Measurements from ENCODE around the gene SPAG17.
"Not testable (repeated sequence)": the region's sequence is repeated elsewhere in the genome, so short reads cannot be mapped to it uniquely, and the experiment has no call there.

SPAG17 gene

GRCh38 chr1:117967477-117967876 lies 217.6 kb downstream of the SPAG17 start:
- no peak for DNase-seq

DNA sequence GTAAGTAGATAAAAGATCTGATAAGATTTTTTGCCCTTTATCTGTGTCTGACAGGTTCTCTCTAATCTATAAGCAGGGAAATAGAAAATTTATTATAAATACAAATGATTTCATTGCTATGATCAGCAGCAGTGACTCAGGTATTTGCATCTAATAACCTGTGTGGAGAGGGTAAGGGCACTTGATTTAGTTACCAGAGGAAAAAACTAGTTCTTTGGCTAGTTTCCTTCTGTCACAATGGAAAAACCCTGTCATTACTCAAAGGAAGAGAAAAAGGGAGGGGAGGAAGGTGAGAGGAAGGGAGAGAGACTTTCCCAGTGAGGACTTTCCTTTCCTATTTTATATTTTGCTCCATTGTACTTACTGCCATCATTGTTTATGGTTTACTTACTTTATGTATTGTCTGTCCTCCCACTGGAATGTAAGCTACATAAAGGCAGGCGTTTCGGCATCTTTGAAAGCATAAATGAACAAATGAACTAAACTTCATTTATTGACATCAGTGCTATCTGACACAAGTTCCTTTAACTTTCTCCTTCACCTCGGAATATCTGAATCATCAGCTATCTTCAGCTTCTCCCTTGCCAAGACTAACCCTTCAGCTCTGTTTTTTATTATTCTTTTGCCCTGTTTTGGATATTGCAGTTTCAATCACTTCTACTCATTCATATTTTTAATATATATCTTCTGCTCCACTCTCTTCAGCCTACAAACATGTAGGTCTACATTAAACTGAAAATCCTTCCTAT lies 220.6 kb downstream of the SPAG17 start:
- DNase-seq = no peak

DNA sequence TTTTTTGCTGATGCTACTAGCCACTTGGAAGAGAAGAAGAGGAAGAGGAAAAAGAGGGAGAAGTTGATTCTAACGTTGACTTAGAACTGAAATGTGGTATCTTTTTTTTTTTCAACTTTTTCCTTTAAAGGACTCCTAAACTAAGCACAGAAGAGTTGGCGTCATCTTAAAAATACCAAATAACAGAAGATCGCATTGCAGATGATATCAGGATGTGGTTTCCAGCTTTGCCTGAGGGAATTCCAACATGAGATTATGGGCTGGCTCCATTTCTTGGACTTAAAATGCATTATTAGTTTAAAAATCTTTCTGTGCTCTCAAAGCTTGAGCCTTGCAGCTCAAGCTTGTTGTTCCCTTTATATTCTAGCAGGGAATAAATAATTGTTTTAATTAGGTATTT lies 225.7 kb downstream of the SPAG17 start:
- DNase-seq = no peak

DNA sequence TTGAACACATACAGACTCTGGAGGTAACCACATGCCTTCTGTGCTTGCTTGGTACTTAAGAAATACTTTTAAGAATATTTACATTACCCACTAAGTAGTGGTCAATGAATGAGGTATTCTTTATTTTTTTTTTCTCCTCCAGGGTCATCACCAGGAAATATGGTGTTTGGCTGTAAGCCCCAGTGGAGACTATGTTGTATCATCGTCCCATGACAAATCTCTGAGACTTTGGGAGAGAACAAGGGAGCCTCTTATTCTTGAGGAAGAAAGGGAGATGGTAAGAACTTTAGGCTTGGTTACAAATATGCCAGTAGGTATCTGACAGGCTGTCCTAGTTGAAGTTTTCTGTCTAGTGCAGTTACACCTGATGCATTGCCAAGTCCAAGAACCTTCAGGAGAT lies 232.6 kb downstream of the SPAG17 start:
- DNase-seq = no peak

DNA sequence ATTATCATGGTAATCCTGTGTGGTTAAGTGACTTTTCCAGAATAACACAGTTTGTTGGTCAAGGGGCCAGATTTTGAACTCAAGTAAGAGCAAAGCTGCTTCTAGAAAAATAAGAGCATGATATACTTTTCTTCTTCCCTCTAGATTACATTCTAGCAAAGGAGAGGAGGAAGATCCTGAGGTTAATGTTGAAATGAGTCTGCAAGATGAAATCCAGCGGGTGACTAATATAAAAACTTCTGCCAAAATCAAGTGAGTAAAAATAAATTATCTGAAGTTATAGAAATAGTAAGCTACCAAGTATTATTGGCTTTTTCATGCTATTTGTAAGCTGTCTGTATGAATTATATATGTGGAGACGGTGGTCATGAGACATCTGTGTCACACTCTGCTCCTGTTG lies 242.7 kb downstream of the SPAG17 start:
- DNase-seq = no peak

DNA sequence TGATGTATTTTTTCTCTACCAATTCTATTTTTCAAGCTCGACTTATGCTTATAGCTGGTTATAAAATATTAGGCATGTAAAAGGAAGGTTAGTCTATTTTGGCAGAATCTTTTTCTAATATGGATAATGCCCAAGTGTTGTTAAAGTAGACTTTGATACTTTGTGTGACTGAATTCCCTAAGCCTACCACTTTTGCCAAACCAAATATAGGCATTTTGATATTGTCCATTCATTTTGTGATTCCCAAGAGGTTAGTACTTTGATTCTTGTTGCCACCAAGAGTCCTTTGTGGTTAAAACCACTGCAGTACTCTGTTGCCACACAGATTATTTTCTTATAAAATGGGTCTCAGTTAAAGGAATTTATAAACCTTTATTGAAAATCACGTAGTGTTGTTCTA lies 251.3 kb downstream of the SPAG17 start:
- DNase-seq = no peak

GRCh38 chr1:117932576-117932975 lies 252.5 kb downstream of the SPAG17 start:
- DNase-seq = no peak

- no peak for DNase-seq
Measured at GRCh38 chr1:117930484-117930883, 254.5 kb downstream of the SPAG17 start.

DNA sequence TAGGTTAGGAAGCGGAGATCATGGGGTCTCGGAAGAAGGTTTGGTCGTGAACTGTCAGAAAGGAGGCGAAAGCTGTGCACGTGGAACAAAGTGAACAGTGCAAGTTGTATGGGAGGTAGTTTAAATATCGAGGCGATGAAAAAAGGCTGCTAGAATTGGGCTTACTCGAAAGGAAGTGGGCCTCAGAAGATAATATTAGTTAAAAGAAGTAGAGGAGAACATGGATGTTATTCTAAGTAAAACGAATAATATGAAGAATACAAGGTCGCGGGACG lies 254.9 kb downstream of the SPAG17 start:
- DNase-seq = no peak

GRCh38 chr1:117929343-117930172 lies 255.5 kb downstream of the SPAG17 start, which contains the start of the genes GDAP2 and WDR3:
Gene GDAP2, minus strand, starts transcription at chr1:117929621. Its CDS starts 9,264 bp downstream, at chr1:117920357.
Gene WDR3, plus strand, starts transcription at chr1:117929739. Its CDS starts 3,581 bp downstream, at chr1:117933320.
- peak; percentile 96 for DNase-seq

GRCh38 chr1:117928881-117929342 lies 256.1 kb downstream of the SPAG17 start:
- peak; percentile 59 for DNase-seq

DNA sequence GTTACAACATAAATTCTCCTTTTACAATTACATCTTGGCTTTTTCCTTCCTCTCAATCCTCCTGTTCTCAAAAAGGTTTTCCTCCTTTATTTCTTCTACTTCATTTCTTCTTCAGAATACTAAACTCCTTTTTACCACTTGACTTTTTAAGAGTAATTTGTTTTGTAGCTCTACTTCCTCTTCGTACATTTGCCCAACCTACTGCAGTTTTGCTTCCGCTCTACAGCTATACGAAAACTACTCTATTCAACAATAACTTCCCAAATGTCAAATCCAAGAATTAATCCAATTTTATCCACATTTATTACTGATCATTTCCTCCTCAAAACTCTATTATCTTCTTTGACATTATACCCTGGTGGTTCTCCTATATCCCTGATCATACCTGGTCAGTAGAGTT lies 259.0 kb downstream of the SPAG17 start:
- no peak for DNase-seq

- not testable (repeated sequence) for DNase-seq
Measured at GRCh38 chr1:117922717-117923116, 262.3 kb downstream of the SPAG17 start.

DNA sequence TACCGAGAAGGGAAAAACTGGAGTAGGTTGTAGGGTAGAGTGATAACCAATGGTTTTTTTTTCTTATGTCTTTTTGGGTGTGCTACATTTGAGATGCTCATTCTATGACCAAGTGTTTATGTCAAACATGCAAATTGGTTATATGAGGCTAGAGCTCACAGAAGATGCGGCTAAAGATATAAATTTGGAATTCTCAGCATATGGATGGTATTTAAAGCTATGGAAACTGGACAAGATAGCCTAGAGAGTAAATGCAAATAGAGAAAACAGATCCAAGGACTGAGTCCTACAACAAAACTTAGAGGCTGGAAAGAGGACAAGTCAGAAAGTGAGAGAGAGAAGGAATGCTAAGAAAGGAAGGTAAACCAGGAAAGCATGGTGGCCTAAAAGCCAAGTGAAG lies 263.0 kb downstream of the SPAG17 start:
- no peak for DNase-seq

- no peak for DNase-seq
Measured at GRCh38 chr1:117919376-117919775, 265.7 kb downstream of the SPAG17 start.

GRCh38 chr1:117911051-117911450 lies 274.0 kb downstream of the SPAG17 start:
- no peak for DNase-seq

DNA sequence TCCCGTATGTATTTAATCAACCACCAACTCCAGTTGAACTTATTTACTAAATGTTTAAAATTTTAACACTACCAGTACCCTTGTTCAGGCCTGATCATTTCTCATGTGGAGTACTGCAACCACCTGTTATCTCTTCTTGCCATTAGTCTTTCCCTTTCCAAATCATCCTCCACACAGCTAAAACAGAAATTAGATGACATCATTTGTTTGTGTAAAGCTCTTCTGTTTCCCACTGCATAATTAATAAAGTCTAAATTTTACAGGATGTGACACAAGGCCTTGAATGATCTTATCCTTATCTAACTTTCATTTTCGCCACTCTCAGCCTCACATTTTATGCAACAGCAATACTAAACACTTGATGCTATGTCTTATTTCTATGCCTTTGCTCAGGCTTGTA lies 280.0 kb downstream of the SPAG17 start:
- no peak for DNase-seq

DNA sequence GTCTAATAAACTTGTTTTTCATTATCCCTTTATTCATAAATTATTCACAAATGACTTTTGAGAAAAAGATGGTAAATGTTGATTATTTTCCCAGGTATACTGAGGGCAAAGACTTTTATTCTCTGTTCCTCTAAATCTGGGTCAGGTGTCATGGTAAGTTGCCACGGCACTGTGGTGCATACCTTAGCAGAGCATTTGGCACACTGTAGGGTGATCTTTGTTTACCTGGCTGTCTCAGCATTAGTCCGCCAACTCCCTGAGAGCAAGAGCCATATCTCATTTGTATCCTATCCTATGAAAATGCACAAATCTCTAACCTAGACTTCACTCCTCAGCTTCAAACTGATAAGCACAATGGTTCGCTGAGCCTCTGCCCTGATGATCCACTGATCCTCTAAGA lies 280.5 kb downstream of the SPAG17 start:
- DNase-seq = no peak
